Mesendoderm (in vitro differentiated cells): Measurements from ENCODE around the gene NFKBIB.
"Not testable (repeated sequence)": the region's sequence is repeated elsewhere in the genome, so short reads cannot be mapped to it uniquely, and the experiment has no call there.

Experiments
- DNase-seq: peaks from one replicate; pipeline ENCODE4 v3.0.0; 2013
- H2AK5ac ChIP-seq: 2 replicates; pipeline ENCODE4 v1.6.1; 2013; ENCODE audit warnings: low read length, inconsistent platforms
- H2BK120ac ChIP-seq: 2 replicates; pipeline ENCODE4 v1.6.1; 2013; ENCODE audit warnings: low read depth, mild to moderate bottlenecking, low read length, moderate library complexity, mixed read lengths
- H2BK15ac ChIP-seq: replicated peaks from 2 replicates; pipeline ENCODE4 v1.6.1; 2013; ENCODE audit warnings: low read depth, mild to moderate bottlenecking, moderate library complexity
- H2BK5ac ChIP-seq: 2 replicates; pipeline ENCODE4 v1.6.1; 2013; ENCODE audit warnings: low read length, inconsistent platforms
- H3K18ac ChIP-seq: 2 replicates; pipeline ENCODE4 v1.6.1; 2013; ENCODE audit warnings: mild to moderate bottlenecking, low read length, mixed read lengths
- H3K23ac ChIP-seq: one replicate; pipeline ENCODE4 v1.6.1; 2013; ENCODE audit warnings: low read length
- H3K27ac ChIP-seq: 2 replicates; pipeline ENCODE4 v1.5.1; 2013; ENCODE audit warnings: low read depth, mild to moderate bottlenecking, inconsistent platforms, low read length, moderate library complexity
- H3K27me3 ChIP-seq: 2 replicates; pipeline ENCODE4 v1.6.1; 2013; ENCODE audit warnings: low read length, control low read depth, mild to moderate bottlenecking, inconsistent platforms; ENCODE audit not compliant: insufficient read depth, poor library complexity
- H3K36me3 ChIP-seq: 2 replicates; pipeline ENCODE4 v1.6.1; 2013; ENCODE audit warnings: low read length, inconsistent platforms; ENCODE audit not compliant: control insufficient read depth, insufficient read depth
- H3K4ac ChIP-seq: one replicate; pipeline ENCODE4 v1.6.1; 2013; ENCODE audit warnings: low read depth, mild to moderate bottlenecking, low read length, moderate library complexity
- H3K4me1 ChIP-seq: 2 replicates; pipeline ENCODE4 v1.6.1; 2013; ENCODE audit warnings: low read depth, low read length, inconsistent platforms; ENCODE audit not compliant: control insufficient read depth
- H3K4me2 ChIP-seq: 2 replicates; pipeline ENCODE4 v1.6.1; 2013; ENCODE audit warnings: low read length
- H3K4me3 ChIP-seq: 2 replicates; pipeline ENCODE4 v1.5.1; 2013; ENCODE audit warnings: mild to moderate bottlenecking, low read length
- H3K56ac ChIP-seq: one replicate; pipeline ENCODE4 v1.6.1; 2013; ENCODE audit warnings: low read length
- H3K79me1 ChIP-seq: 2 replicates; pipeline ENCODE4 v1.6.1; 2013; ENCODE audit warnings: low read length, inconsistent platforms
- H3K79me2 ChIP-seq: 2 replicates; pipeline ENCODE4 v1.6.1; 2013; ENCODE audit warnings: mild to moderate bottlenecking, low read length; ENCODE audit not compliant: control insufficient read depth, insufficient read depth
- H3K9ac ChIP-seq: 2 replicates; pipeline ENCODE4 v1.6.1; 2013; ENCODE audit warnings: low read length, inconsistent platforms
- H4K5ac ChIP-seq: one replicate; pipeline ENCODE4 v1.6.1; 2013; ENCODE audit warnings: low read length
- H4K8ac ChIP-seq: one replicate; pipeline ENCODE4 v1.6.1; 2013; ENCODE audit warnings: low read depth, mild to moderate bottlenecking, control low read depth, low read length, moderate library complexity
- WGBS: extraction: QIAGEN DNeasy Blood & Tissue Kit; methylation state at CpG from one replicate; pipeline ENCODE4 v1.1.7; 2013; ENCODE audit warnings: low lambda C conversion rate, missing lambda C conversion rate; ENCODE audit not compliant: insufficient coverage; ENCODE audit errors: extremely low coverage; 5-methylcytosine and 5-hydroxymethylcytosine counted together

Gene NFKBIB

DNA sequence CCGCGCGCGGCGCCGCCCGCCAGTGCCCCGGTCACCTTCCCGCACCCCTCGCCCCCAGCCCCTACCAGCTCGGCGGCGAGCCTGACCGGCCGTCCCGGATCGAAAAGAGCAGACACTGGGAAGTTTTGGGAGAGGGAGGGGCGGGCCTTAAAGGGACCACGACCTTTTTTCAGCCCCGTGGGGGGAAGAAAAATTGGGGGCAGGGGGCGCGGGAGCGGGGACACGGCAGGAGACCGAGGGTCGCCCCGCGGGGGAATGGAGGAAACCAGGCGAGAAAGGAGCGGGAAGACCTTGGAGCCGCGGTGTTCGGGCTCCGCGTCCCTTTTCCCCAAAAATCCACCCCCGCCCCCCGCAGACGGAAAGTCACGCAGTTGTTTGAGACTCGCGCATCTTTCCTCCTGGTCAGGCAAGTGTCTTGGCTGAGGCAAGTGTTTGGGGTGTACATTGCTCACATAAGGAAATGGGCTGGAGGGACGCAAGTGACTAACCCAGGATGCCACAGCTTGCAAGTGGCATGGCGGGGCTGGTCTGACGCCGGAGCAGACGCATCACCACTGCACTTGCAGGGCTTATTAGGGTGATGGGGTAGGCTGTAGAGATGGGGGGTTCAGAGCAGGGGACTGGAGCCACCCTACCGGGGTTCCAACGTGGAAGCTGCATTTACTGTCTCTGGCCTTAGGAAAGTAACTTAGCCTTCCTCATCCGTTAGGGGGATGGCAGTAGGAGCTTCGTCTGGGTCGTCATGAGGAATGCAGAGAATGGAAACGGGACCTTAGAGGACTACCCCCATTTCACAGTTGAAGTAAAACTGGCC is 47.3 kb upstream of the NFKBIB start:
- Histone ChIP-seq H3K4me2 (peak overlapping the region; percentile 97), H3K4me1 (peaks cover 4% of the 10 kb centered on the region), H3K56ac (peak overlapping the region; percentile 95), H2BK120ac (no peak overlapping the region), H2AK5ac (no peak overlapping the region), H3K79me2 (peaks cover 17% of the 10 kb centered on the region), H3K79me1 (peaks cover 2% of the 10 kb centered on the region), H4K8ac (no peak overlapping the region), H3K23ac (no peak overlapping the region), H2BK15ac (peak overlapping the region; percentile 14), H3K18ac (peak overlapping the region; percentile 99), H3K27me3 (no peaks in the 10 kb centered on the region), H3K4ac (peak overlapping the region; percentile 92), H3K9ac (peak overlapping the region; percentile 80), H3K27ac (peak overlapping the region; percentile 75), H2BK5ac (peak overlapping the region; percentile 11), H3K4me3 (peak overlapping the region; percentile 62), H3K36me3 (peaks cover 3% of the 10 kb centered on the region), H4K5ac (no peak overlapping the region)
- DNase-seq = peak; percentile 72
- WGBS = no CpG with 5 or more reads among the region's 52 CpGs

DNA sequence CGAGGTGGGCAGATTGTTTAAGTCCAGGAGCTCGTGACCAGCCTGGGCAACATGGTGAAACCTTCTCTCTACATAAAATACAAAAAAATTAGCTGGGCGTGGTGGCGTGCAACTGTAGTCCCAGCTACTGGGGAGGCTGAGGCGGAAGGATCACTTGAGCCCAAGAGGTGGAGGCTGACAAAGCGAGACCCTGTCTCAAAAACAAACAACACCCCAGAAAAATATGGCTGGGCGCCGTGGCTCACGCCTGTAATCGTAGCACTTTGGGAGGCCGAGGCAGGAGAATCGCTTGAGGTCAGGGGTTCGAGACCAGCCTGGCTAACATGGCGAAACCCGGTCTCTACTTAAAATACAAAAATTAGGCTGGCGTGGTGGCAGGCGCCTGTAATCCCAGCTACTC is 46.6 kb upstream of the NFKBIB start:
- DNase-seq = no peak
- no peak overlapping the region for H3K18ac ChIP-seq
- H4K8ac ChIP-seq = no peak overlapping the region
- H3K27me3 ChIP-seq = no peaks in the 10 kb centered on the region
- peaks cover 2% of the 10 kb centered on the region for H3K4me1 ChIP-seq
- no peaks in the 10 kb centered on the region for H3K36me3 ChIP-seq
- no peaks in the 10 kb centered on the region for H3K79me1 ChIP-seq
- peak overlapping the region; percentile 29 for H3K4ac ChIP-seq
- no peak overlapping the region for H3K9ac ChIP-seq
- no peak overlapping the region for H3K4me3 ChIP-seq
- no peak overlapping the region for H4K5ac ChIP-seq
- no CpG with 5 or more reads among the region's 17 CpGs for WGBS
- no peak overlapping the region for H3K23ac ChIP-seq
- peaks cover 10% of the 10 kb centered on the region for H3K79me2 ChIP-seq
- H3K56ac ChIP-seq = peak overlapping the region; percentile 95
- no peak overlapping the region for H2AK5ac ChIP-seq
- no peak overlapping the region for H2BK15ac ChIP-seq
- H3K4me2 ChIP-seq = no peak overlapping the region
- H2BK5ac ChIP-seq = no peak overlapping the region
- H2BK120ac ChIP-seq = no peak overlapping the region
- H3K27ac ChIP-seq = no peak overlapping the region

DNA sequence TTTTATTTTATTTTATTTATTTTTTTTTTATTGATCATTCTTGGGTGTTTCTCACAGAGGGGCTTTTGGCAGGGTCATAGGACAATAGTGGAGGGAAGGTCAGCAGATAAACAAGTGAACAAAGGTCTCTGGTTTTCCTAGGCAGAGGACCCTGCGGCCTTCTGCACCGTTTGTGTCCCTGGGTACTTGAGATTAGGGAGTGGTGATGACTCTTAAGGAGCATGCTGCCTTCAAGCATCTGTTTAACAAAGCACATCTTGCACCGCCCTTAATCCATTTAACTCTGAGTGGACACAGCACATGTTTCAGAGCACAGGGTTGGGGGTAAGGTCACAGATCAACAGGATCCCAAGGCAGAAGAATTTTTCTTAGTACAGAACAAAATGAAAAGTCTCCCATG is 44.8 kb upstream of the NFKBIB start:
- H2BK5ac ChIP-seq, H3K36me3 ChIP-seq, H3K4me3 ChIP-seq, H3K27ac ChIP-seq, H2AK5ac ChIP-seq, H4K8ac ChIP-seq, H3K4me1 ChIP-seq, DNase-seq, H3K4ac ChIP-seq, H3K18ac ChIP-seq, H3K4me2 ChIP-seq, H2BK120ac ChIP-seq, H3K9ac ChIP-seq, H2BK15ac ChIP-seq, H3K23ac ChIP-seq, H3K79me1 ChIP-seq, H3K79me2 ChIP-seq, H4K5ac ChIP-seq, H3K56ac ChIP-seq, H3K27me3 ChIP-seq: not testable (repeated sequence)
- no CpG with 5 or more reads among the region's 3 CpGs for WGBS

DNA sequence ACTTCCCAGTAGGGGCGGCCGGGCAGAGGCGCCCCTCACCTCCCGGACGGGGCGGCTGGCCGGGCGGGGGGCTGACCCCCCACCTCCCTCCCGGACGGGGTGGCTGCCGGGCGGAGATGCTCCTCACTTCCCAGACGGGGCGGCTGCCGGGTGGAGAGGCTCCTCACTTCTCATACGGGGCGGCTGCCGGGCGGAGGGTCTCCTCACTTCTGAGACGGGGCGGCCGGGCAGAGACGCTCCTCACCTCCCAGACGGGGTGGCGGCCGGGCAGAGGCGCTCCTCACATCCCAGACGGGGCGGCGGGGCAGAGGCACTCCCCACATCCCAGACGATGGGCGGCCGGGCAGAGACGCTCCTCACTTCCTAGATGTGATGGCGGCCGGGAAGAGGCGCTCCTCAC is 44.0 kb upstream of the NFKBIB start:
- not testable (repeated sequence) for H2BK15ac ChIP-seq, H3K18ac ChIP-seq, H2AK5ac ChIP-seq, H3K4ac ChIP-seq, H3K23ac ChIP-seq, DNase-seq, H3K27me3 ChIP-seq, H3K36me3 ChIP-seq, H4K8ac ChIP-seq, H3K27ac ChIP-seq, H3K4me2 ChIP-seq, H2BK120ac ChIP-seq, H4K5ac ChIP-seq, H2BK5ac ChIP-seq, H3K79me2 ChIP-seq, H3K4me3 ChIP-seq, H3K79me1 ChIP-seq, H3K9ac ChIP-seq, H3K56ac ChIP-seq, H3K4me1 ChIP-seq
- WGBS = no CpG with 5 or more reads among the region's 37 CpGs

DNA sequence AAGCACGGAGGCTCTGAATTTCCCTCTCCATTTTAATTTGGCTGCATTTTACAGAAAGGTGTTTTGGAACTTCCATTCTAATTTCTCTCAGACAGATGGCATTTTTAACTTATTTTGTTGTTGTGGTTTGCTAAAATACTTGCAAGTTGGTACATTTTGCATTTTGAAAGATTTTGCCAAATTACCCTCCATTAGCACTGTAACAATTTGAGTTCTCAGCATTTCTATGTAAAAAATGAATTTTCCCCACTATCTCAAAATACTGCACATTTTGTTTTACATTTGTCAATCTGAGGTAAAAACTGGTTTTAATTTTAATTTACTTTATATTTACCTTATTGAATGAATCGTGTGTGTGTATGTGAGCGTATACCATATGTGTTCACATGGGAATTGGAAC is 43.0 kb upstream of the NFKBIB start:
- H4K8ac ChIP-seq = no peak overlapping the region
- DNase-seq = no peak
- no peak overlapping the region for H2BK5ac ChIP-seq
- no CpG with 5 or more reads among the region's 3 CpGs for WGBS
- H3K36me3 ChIP-seq = no peaks in the 10 kb centered on the region
- no peak overlapping the region for H3K9ac ChIP-seq
- H3K56ac ChIP-seq = no peak overlapping the region
- no peak overlapping the region for H3K18ac ChIP-seq
- no peak overlapping the region for H2BK15ac ChIP-seq
- no peaks in the 10 kb centered on the region for H3K27me3 ChIP-seq
- no peak overlapping the region for H3K4me2 ChIP-seq
- no peak overlapping the region for H3K23ac ChIP-seq
- no peaks in the 10 kb centered on the region for H3K79me1 ChIP-seq
- H2BK120ac ChIP-seq = no peak overlapping the region
- no peak overlapping the region for H4K5ac ChIP-seq
- no peaks in the 10 kb centered on the region for H3K79me2 ChIP-seq
- no peak overlapping the region for H3K4ac ChIP-seq
- H2AK5ac ChIP-seq = no peak overlapping the region
- no peak overlapping the region for H3K27ac ChIP-seq
- H3K4me1 ChIP-seq = peaks cover 2% of the 10 kb centered on the region
- H3K4me3 ChIP-seq = no peak overlapping the region
